GM21825 (cell line): ENCODE data around the gene ADAP1.
"Not testable (repeated sequence)": the region's sequence is repeated elsewhere in the genome, so short reads cannot be mapped to it uniquely, and the experiment has no call there.

Experiments
- ATAC-seq: cut with Tn5 transposase; IDR thresholded peaks from one replicate; pipeline ENCODE4 v1.9.1; 2021; ENCODE audit warnings: mild to moderate bottlenecking, moderate library complexity; ENCODE audit not compliant: unreplicated experiment

ADAP1 gene

DNA sequence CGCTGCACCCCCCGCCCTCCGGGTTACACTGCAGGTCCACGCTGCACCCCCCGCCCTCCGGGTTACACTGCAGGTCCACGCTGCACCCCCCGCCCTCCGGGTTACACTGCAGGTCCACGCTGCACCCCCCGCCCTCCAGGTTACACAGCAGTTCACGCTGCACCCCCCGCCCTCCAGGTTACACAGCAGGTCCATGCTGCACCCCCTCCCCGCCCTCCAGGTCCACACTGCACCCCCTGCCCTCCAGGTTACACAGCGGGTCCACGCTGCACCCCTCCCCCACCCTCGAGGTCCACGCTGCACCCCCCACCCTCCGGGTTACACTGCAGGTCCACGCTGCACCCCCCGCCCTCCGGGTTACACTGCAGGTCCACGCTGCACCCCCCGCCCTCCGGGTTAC is 30.4 kb downstream of the ADAP1 start:
- not testable (repeated sequence) for ATAC-seq

GRCh38 chr7:923108-924041 is 31.1 kb downstream of the ADAP1 start:
- ATAC-seq, result peak; percentile 67

DNA sequence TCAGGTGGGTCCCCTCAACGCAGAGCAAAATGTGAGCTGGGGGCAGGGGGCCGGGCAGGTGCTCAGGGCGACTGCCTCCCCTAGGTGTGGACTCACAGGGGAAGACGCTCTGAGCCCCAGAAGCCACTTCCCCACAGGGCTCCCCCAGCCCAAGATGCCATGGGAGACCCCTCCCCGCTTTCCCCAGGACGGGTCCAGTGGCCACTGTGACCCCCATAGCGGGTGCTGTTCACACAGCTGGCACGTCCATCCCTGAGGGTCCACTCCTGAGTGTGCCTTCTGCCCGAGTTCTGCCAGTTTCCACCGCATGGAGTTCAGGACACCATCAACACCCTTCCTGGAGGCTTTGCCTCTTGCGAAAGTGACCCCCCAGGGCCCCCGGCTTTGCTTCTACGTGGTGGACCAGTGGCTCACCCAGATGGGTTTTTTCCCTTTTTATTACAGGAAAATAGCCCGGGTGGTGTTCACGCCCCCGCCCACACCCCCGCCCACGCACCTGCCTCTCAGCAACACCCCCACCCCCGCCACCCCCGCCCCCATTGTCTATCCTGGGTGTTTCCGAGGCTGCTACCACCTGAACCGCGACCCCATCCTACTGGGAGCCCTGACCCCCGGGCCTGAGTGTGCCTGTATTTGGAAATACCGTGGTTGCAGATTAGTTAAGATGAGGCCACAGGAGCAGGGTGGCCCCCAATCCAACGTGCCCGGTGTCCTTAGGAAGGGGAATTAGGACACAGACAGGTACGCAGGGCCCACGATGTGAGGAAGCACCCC is 32.0 kb downstream of the ADAP1 start:
- ATAC-seq, result no peak

GRCh38 chr7:921581-922333 is 32.7 kb downstream of the ADAP1 start:
- no peak for ATAC-seq

- ATAC-seq, result no peak
Observed at GRCh38 chr7:921071-921461, 33.4 kb downstream of the ADAP1 start.

- no peak for ATAC-seq
Observed at GRCh38 chr7:920351-921070, 34.0 kb downstream of the ADAP1 start.

DNA sequence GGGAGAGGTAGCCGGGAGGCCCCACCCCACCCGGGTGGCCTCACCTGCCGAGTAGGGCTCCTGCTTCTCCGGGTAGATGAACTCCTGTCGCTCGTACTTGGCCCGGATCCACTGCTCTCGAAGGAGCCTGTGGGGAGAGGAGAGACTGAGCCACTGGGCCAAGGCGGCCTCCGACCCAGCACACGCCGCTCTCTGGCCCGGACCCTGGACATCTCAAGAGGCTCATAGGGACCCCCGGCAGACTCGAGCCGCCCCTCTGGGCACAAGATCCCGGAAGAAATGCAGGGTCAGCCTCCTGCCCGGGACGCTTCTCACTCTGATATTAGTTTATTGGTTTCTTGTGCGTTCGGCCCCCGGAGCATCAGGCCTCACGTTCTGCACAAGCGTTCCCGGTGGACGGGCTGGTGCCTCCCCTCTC is 34.5 kb downstream of the ADAP1 start:
- ATAC-seq, result no peak

- ATAC-seq, result no peak
Observed at GRCh38 chr7:919114-919442, 35.4 kb downstream of the ADAP1 start.

DNA sequence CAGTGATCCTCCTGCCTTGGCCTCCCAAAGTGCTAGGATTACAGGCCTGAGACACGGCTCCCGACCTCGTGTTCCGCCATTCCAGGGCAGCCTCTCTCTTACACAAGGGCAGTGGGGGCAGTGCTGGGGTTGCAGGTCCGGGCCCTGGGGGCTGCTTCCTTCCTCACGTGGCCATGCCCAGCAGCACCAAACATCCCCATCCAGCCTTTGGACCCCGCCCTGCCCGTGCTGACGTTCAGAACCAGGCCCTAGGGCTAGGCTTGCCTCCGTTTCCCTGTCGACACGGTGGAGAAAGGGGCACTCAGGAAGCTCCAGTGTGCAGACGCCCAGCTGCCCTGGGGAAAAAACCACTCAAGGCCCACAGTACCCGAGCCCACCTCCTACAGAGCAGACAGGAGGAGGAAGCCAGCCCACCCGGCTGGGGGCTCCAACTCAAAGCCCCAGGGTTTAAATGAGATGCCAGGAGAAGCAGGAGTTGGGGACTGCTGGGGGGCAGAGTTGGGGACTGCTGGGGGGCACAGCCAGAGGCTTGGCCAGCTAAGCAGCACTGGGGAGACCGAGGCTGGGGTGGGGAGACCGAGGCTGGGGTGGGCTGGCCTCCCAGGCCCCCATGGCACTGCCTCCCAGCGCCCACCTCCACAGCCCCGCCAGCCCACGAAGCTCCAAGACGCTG is 35.9 kb downstream of the ADAP1 start:
- no peak for ATAC-seq

- no peak for ATAC-seq
Observed at GRCh38 chr7:918118-918425, 36.4 kb downstream of the ADAP1 start.

GRCh38 chr7:917255-918117 is 37.0 kb downstream of the ADAP1 start:
- no peak for ATAC-seq

- no peak for ATAC-seq
Observed at GRCh38 chr7:916291-916941, 38.1 kb downstream of the ADAP1 start.

DNA sequence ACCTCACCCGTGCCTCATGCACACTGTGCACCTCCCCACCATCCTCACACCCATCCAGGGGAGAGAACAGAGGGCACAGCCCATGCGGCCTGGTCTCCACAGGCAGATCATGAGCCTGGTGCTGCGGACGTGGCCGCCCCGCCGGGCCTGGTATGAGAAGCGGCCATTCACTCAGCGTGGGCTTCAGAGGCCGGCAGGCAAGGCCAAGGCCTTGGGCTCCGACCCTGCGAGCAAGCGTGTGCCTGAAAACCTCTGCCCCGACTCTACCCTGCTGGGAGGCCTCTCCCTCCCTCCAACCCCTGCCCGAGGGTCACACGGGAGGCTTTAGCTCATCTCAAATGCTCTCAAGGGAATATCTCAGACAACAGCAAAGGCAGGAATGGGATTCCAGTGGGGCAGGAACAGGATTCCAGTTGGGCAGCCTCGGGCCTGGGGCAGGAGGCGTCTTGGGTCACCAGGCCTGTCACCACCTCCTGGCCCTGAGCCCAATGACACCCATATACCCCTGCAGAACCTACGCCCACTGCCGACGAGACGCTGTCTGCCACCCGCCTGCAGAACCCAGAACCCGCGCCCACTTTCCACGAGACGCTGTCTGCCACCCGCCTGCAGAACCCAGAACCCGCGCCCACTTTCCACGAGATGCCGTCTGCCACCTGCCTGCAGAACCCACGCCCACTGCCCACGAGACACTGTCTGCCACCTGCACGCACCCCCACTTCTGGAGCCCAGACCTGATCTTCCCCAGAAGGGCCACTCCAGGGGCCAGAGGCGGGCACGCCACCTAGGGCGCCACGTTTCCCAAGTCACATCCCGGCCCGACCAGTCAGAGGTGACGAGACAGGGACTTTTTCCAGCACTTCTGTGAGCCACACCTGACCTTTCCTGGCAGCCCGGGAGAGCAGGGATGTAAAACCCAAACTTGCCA is 38.9 kb downstream of the ADAP1 start:
- no peak for ATAC-seq

DNA sequence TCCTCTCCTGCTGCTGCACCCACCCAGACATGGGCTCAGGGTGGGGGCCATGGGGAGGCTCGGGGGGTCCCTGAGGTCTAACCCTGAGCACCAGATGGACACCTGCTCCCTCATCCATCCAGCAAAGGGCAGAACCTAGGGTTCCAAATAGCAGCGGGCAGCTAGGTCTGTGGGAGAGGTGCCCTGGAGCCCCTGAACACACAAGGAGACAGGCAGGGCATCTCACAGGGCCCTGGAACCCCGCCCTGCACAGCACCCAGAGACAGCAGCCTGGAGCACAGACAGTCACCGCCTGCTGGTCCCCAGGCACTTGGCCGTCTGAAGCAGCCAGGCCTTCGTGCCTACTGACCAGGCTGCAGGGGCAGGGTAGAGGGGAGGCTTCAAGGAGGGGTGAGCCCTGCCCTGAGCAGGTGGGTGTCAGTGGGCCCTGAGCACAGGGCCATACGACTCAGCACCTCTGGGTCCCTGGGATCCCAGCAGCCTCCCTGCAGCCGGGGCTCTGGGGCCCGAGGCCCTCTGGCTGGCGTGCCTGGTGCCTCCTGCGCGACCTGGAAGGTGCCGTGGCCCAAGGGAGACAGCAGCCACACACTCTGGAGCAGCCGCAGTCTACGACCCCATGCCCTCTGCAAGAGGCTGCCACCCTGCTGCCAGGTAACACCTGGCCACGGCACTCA is 39.8 kb downstream of the ADAP1 start:
- ATAC-seq, result no peak

GRCh38 chr7:913736-914520 is 40.6 kb downstream of the ADAP1 start:
- no peak for ATAC-seq

GRCh38 chr7:911791-912480 is 42.5 kb downstream of the ADAP1 start:
- no peak for ATAC-seq
